Activated B cell treated with CpG ODN at 0.5 μM for 24 hours (primary cell): ENCODE results near the gene PRR7. TPM values are rescaled to one million over a fixed set of nuclear protein-coding genes. Genes with fewer than 3 reads are reported as not detected.
A peak's percentile ranks its signal among the peaks of the same experiment; 100 is the strongest.

Experiments used
- ATAC-seq: fragments of 200-7000 bp; cut with Tn5 transposase; one replicate; pipeline ENCODE4 v1.10.0; 2021; ENCODE audit warnings: low read depth, mild to moderate bottlenecking, moderate library complexity
- CTCF ChIA-PET: fragments of 350-600 bp; sonication (Branson Sonifier 250); formaldehyde crosslinking; loops from one replicate; lab custom pipeline; 2021; ENCODE audit warnings: antibody characterized with exemption; lab: Charles Lee
- POLR2A ChIA-PET: fragments of 350-600 bp; sonication (Branson Sonifier 250); formaldehyde crosslinking; loops from one replicate; lab custom pipeline; 2021; ENCODE audit warnings: antibody characterized with exemption; lab: Charles Lee
- DNase-seq: peaks from one replicate; pipeline ENCODE4 v3.0.0; 2022
- H3K27ac Mint-ChIP-seq: one replicate; pipeline ENCODE4 v1.8.0; 2020; ENCODE audit warnings: mixed read lengths
- H3K27me3 Mint-ChIP-seq: one replicate; pipeline ENCODE4 v1.8.0; 2021; ENCODE audit warnings: mixed read lengths
- H3K36me3 Mint-ChIP-seq: one replicate; pipeline ENCODE4 v1.8.0; 2021; ENCODE audit warnings: low read depth, mixed read lengths
- H3K4me1 Mint-ChIP-seq: one replicate; pipeline ENCODE4 v1.8.0; 2021; ENCODE audit warnings: mixed read lengths
- H3K4me3 Mint-ChIP-seq: one replicate; pipeline ENCODE4 v1.8.0; 2020; ENCODE audit warnings: mild to moderate bottlenecking, mixed read lengths
- H3K9me3 Mint-ChIP-seq: one replicate; pipeline ENCODE4 v1.8.0; 2020; ENCODE audit warnings: mixed read lengths
- CTCF ChIP-seq: fragments of 200-600 bp; IDR thresholded peaks from one replicate; pipeline ENCODE4 v1.8.0; 2022; ENCODE audit warnings: antibody characterized with exemption, mild to moderate bottlenecking
- intact Hi-C: fragments of 100-400 bp; cut with micrococcal nuclease; formaldehyde crosslinking; loops from one replicate; pipeline ENCODE4 v1.15.1; 2024
- total RNA-seq: library from RNA; stranded (reverse); gene quantifications from 2 replicates; pipeline ENCODE4 v1.2.3, GENCODE V29; 2022

The PRR7 gene
- total RNA-seq, 1 donor from 2014 or later = 3.2 TPM

DNA sequence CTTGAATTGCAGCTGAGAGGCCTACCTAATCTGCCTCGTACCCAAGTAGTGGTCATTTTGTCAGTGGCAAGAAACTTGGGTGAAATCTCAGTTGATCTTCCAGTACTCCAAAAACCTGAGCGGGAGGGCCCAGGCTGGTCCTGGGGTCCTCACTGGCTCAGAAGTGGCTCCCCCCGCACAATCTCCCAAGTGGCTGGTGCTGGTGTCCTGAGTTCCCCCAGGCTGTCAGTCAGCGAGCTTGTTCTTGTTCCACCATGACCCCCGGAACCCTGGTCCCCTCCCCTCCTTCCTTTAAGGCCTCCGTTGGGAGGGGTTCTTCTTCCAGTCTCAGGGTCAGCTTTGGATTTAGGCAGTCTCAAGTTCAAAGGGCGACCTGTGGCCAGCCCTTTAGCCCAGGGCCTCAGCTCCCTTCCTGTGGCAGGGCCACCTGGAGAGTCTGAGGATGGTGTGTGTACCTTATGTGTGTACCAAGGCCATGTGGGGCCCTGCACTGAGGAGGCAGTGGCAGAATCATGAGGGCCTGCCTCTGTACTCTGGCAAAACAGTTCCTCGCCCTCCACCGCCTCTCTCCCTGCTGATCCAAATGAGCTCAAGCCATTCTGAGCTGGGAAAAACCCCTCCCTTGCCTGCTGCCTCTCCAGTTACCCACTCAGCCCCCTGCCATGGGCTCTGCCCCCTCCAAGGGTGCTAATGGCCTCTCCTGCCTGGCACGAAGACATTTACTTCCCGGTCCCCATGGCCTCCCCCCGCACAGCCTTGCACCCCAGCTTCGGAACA, 31.3 kb downstream of the PRR7 start:
- DNase-seq (no peak), ATAC-seq (no peak)
- intact Hi-C loops = loop anchor here (2.0 kb wide), 1 partner anchor 19 kb away; the partner anchor contains the start of gene PDLIM7
- H3K9me3 Mint-ChIP-seq = no peaks in the 10 kb centered on the region
- peaks cover 4% of the 10 kb centered on the region for H3K27me3 Mint-ChIP-seq
- TF ChIP-seq CTCF = no peak
- POLR2A ChIA-PET = interaction anchor here (1.1 to 2.1 kb wide), 4 partner anchors 15 to 31 kb away, joined by 3 to 7 read pairs (median 6); partner anchors contain the start of gene DOK3
- H3K36me3 Mint-ChIP-seq = no peaks in the 10 kb centered on the region
- no peak overlapping the region for H3K4me3 Mint-ChIP-seq
- CTCF ChIA-PET = interaction anchor here (0.8 to 2.6 kb wide), 2 partner anchors 22 to 24 kb away, joined by 3 to 10 read pairs; no protein-coding TSS in a partner anchor
- H3K4me1 Mint-ChIP-seq = peaks cover 36% of the 10 kb centered on the region
- peak overlapping the region; percentile 18 for H3K27ac Mint-ChIP-seq

DNA sequence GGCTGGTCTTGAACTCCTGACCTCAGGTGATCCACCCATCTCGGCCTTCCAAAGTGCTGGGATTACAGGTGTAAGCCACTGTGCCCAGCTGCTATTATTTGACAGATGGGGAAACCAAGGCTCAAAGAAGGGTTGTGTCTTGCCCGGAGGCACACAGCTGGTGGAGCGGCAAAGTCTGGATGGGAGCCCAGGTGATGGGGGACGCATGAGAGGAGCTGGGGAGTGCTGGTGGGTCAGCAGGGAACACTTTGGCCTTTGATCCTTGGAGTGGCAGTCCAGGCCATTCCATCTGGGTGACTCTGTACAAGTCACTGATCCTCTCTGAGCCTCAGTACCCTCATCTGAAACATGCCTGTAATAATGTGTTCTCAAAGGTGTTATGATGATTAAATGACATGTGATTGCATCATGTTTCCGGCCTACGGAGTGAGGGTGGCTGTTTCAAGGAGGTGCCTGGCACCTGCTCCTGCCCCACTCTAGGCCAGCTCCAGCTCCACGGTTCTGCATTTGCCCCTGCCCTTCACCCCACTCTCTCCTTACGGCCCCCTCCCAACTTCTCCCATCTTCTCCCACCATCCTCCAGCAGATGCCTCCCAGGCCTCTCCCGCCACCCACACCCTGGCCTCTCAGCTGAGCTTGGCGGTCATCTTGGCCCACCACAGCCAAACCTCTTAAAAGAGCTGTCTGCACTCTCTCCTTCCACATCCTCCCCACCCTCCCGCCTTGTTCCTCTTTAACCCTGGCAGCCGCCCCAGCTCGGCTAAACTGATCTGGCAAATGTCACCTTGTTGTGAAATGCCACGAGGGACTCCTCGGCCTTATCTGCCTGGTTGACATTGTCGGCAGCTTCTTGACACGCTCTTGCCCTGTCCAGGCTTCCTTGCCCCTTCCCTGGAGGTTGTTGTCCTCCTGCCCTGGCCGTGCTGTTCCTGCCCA, 32.4 kb downstream of the PRR7 start:
- no peaks in the 10 kb centered on the region for H3K36me3 Mint-ChIP-seq
- ATAC-seq = peak; percentile 73
- intact Hi-C loops = loop anchor here (2.0 kb wide), 1 partner anchor 18 kb away; the partner anchor contains the start of gene PDLIM7
- peaks cover 33% of the 10 kb centered on the region for H3K4me1 Mint-ChIP-seq
- POLR2A ChIA-PET = interaction anchor here (1.1 to 2.1 kb wide), 5 partner anchors 14 to 47 kb away, joined by 3 to 7 read pairs (median 5); partner anchors contain the start of gene DOK3
- peak overlapping the region; percentile 88 for H3K27ac Mint-ChIP-seq
- H3K27me3 Mint-ChIP-seq = peaks cover 3% of the 10 kb centered on the region
- CTCF ChIA-PET = interaction anchor here (2.6 kb wide), 1 partner anchor 23 kb away, joined by 10 read pairs; no protein-coding TSS in a partner anchor
- H3K9me3 Mint-ChIP-seq = no peaks in the 10 kb centered on the region
- no peak for DNase-seq
- no peak for TF ChIP-seq CTCF
- peak overlapping the region; percentile 59 for H3K4me3 Mint-ChIP-seq

GRCh38 chr5:177479774-177480173, 33.2 kb downstream of the PRR7 start:
- intact Hi-C loops = loop anchor here (2.0 kb wide), 1 partner anchor 17 kb away; the partner anchor contains the start of gene PDLIM7
- H3K36me3 Mint-ChIP-seq = peaks cover 2% of the 10 kb centered on the region
- H3K4me1 Mint-ChIP-seq = peaks cover 30% of the 10 kb centered on the region
- ATAC-seq = no peak
- TF ChIP-seq CTCF = no peak
- DNase-seq = no peak
- POLR2A ChIA-PET = interaction anchor here (0.9 to 2.1 kb wide), 4 partner anchors 24 to 48 kb away, joined by 3 to 7 read pairs (median 4); partner anchors contain the start of gene DOK3
- CTCF ChIA-PET = interaction anchor here (0.6 to 2.6 kb wide), 2 partner anchors 10 to 22 kb away, joined by 3 to 10 read pairs; no protein-coding TSS in a partner anchor
- H3K27ac Mint-ChIP-seq = peak overlapping the region; percentile 88
- H3K9me3 Mint-ChIP-seq = no peaks in the 10 kb centered on the region
- no peak overlapping the region for H3K4me3 Mint-ChIP-seq
- H3K27me3 Mint-ChIP-seq = no peaks in the 10 kb centered on the region

GRCh38 chr5:177482359-177482795, 35.8 kb downstream of the PRR7 start:
- Mint-ChIP-seq H3K27me3 (no peaks in the 10 kb centered on the region), H3K27ac (no peak overlapping the region), H3K9me3 (no peaks in the 10 kb centered on the region), H3K4me1 (peaks cover 20% of the 10 kb centered on the region), H3K36me3 (peaks cover 7% of the 10 kb centered on the region), H3K4me3 (no peak overlapping the region)
- ATAC-seq (no peak), DNase-seq (no peak)
- intact Hi-C loops = no loop called here
- TF ChIP-seq CTCF = no peak
- ChIA-PET CTCF (no interaction called here), POLR2A (no interaction called here)
